Measurements from ENCODE around the gene FSTL5.
"Not testable (repeated sequence)": the region's sequence is repeated elsewhere in the genome, so short reads cannot be mapped to it uniquely, and the experiment has no call there.

The FSTL5 gene

GRCh38 chr4:162117051-162117450 lies 46.7 kb downstream of the FSTL5 start:
- no peaks in the 10 kb centered on the region for H3K27me3 Mint-ChIP-seq (ENCODE audit: low read depth, poor library complexity)
- no peaks in the 10 kb centered on the region for H3K36me3 Mint-ChIP-seq (ENCODE audit: low read depth)
- peak; percentile 10 for DNase-seq
- no peak overlapping the region for H3K27ac Mint-ChIP-seq
- no peak overlapping the region for H3K4me3 Mint-ChIP-seq
- H3K4me1 Mint-ChIP-seq = peaks cover 45% of the 10 kb centered on the region
- H3K9me3 Mint-ChIP-seq = no peaks in the 10 kb centered on the region
- TF ChIP-seq CTCF (IDR thresholded peaks at IDR 0.05) = no peak

GRCh38 chr4:162116095-162116779 lies 47.6 kb downstream of the FSTL5 start:
- Mint-ChIP-seq H3K9me3 (no peaks in the 10 kb centered on the region), H3K4me3 (no peak overlapping the region), H3K4me1 (peaks cover 45% of the 10 kb centered on the region), H3K36me3 (ENCODE audit: low read depth) (no peaks in the 10 kb centered on the region), H3K27me3 (ENCODE audit: low read depth, poor library complexity) (no peaks in the 10 kb centered on the region), H3K27ac (peak overlapping the region; percentile 71)
- TF ChIP-seq CTCF (IDR thresholded peaks at IDR 0.05) = no peak
- no peak for DNase-seq

- peaks cover 45% of the 10 kb centered on the region for H3K4me1 Mint-ChIP-seq
- no peak for DNase-seq
- no peak for TF ChIP-seq CTCF (IDR thresholded peaks at IDR 0.05)
- H3K36me3 Mint-ChIP-seq (ENCODE audit: low read depth) = no peaks in the 10 kb centered on the region
- H3K27me3 Mint-ChIP-seq (ENCODE audit: low read depth, poor library complexity) = no peaks in the 10 kb centered on the region
- no peaks in the 10 kb centered on the region for H3K9me3 Mint-ChIP-seq
- peak overlapping the region; percentile 23 for H3K4me3 Mint-ChIP-seq
- H3K27ac Mint-ChIP-seq = peak overlapping the region; percentile 7
Measured at GRCh38 chr4:162115333-162115732, 48.5 kb downstream of the FSTL5 start.

GRCh38 chr4:162111078-162111477 lies 52.7 kb downstream of the FSTL5 start:
- Mint-ChIP-seq H3K27ac (no peak overlapping the region), H3K4me3 (no peak overlapping the region), H3K9me3 (no peaks in the 10 kb centered on the region), H3K36me3 (ENCODE audit: low read depth) (no peaks in the 10 kb centered on the region), H3K4me1 (peaks cover 32% of the 10 kb centered on the region), H3K27me3 (ENCODE audit: low read depth, poor library complexity) (no peaks in the 10 kb centered on the region)
- TF ChIP-seq CTCF (IDR thresholded peaks at IDR 0.05) = no peak
- DNase-seq = no peak

GRCh38 chr4:162104459-162105124 lies 59.2 kb downstream of the FSTL5 start:
- DNase-seq = no peak
- H3K4me3 Mint-ChIP-seq = no peak overlapping the region
- no peak for TF ChIP-seq CTCF (IDR thresholded peaks at IDR 0.05)
- H3K27me3 Mint-ChIP-seq (ENCODE audit: low read depth, poor library complexity) = no peaks in the 10 kb centered on the region
- H3K9me3 Mint-ChIP-seq = no peaks in the 10 kb centered on the region
- H3K27ac Mint-ChIP-seq = no peak overlapping the region
- H3K36me3 Mint-ChIP-seq (ENCODE audit: low read depth) = no peaks in the 10 kb centered on the region
- no peaks in the 10 kb centered on the region for H3K4me1 Mint-ChIP-seq

GRCh38 chr4:162103908-162104307 lies 59.9 kb downstream of the FSTL5 start:
- H3K4me3 Mint-ChIP-seq; H3K36me3 Mint-ChIP-seq (ENCODE audit: low read depth); H3K9me3 Mint-ChIP-seq; H3K27me3 Mint-ChIP-seq (ENCODE audit: low read depth, poor library complexity); DNase-seq; H3K27ac Mint-ChIP-seq; H3K4me1 Mint-ChIP-seq: not testable (repeated sequence)
